Measurements from ENCODE around the gene GEMIN4.
"Not testable (repeated sequence)": the region's sequence is repeated elsewhere in the genome, so short reads cannot be mapped to it uniquely, and the experiment has no call there.

Gene GEMIN4

GRCh38 chr17:781805-782731 lies 30.0 kb upstream of the GEMIN4 start, which contains the start of the genes GLOD4 and MRM3:
Gene GLOD4, minus strand, starts transcription at chr17:782280. Its CDS starts 25 bp downstream, at chr17:782255.
Gene MRM3, plus strand, starts transcription at chr17:782353. Its CDS starts 26 bp downstream, at chr17:782379.
- DNase-seq, result peak in 55 of 56 donors; percentile 55 to 96 (median 85)

DNA sequence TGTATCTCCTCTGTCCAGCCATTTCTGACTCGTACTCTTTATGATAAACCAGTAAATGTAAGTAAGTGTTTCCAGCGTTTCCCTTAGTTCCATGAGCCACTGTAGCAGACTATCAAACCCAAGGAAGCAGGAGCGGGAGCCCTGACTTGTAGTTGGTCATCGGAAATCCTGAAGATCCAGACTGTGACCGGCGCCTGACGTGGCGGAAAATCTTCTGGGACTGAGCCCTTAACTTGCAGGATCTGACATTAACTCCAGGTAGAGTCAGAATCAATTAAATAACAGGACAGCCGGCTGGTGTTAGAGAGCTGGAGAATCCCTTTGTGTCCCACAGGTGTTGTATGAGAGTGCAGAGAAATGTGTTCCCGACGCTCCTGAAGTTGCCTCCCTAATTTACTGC lies 26.0 kb upstream of the GEMIN4 start:
- no peak for DNase-seq

GRCh38 chr17:774313-774584 lies 22.2 kb upstream of the GEMIN4 start:
- no peak for DNase-seq

DNA sequence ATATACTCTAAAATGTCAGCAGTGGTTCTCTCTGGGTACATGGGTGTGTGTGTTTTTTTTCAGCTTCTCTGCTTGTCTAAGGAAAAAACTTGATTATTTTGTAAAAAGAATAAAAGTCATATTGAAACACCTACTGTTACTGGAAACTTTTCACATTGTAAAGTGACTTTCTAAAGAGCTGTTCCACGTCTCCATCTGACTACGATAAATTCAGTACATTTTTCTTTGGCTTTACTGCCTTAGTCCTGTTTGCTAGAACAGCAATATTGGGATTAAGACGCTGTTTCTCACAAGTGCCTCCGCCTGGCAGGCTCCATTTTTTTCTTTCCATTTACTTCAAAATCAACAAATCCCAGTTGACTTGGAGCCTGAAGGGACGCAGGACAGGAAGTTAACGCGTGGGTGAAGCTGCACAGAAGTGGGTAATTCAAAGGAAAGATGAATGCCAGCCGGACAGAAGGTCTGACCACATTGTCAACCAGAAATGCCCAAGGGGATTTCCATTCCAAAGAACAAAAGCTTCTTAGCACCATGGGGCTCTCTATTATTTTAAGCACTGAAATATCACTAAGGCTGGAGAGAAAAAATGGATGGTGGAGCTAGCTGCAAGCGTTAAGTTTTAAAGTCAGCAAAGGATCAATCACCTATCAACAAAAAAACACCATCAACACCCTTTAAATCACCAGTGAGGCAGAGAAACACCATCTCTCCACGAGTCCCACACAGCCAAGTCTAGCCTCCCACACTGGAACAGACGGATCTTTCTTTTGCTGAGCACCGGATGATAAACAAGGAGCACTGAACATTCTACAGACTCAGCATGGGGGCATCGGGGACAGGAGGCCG lies 21.6 kb upstream of the GEMIN4 start:
- DNase-seq, result no peak

DNA sequence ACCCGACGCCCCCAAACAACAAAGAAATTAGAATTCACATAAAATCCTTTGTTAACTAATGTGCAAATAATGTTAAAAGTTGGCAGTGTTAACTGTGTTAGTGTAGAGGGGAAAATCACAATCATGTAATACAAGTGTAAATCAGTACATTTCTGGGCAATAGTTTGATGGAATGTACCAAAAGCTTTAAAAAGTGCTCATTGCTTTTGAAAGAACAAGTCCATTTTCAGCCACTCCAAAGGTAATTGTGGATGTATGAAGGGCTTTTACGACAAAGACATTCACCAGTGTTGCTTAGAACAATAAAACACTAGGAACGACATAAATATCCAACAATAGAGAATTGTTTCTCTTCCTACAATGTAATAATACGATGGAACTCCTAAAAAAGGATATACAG lies 21.0 kb upstream of the GEMIN4 start:
- DNase-seq, result no peak

DNA sequence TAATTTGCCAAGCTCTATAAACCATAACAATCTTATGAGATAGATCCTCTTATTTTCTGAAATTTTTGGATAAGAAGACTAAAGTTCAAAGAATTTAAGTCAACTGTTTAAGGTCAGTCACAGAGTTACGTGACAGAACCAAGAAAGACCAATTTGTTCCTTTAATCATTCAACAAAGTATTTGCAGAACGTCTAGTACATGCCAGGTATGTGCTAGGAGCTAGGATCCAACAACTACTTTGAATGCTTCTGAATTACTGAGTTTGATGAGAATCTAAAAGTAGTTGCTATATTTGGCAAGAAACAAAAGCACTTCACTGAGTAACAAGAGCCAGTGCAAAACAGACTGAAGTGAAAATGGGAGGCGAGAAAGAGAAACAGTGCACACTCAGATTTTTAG lies 15.0 kb upstream of the GEMIN4 start:
- DNase-seq, result no peak

- DNase-seq, result no peak
These were observed 8.3 kb upstream of the GEMIN4 start for GRCh38 chr17:760371-760770.

GRCh38 chr17:759964-760363 lies 7.9 kb upstream of the GEMIN4 start:
- DNase-seq, result no peak

GRCh38 chr17:756010-756567 lies 4.0 kb upstream of the GEMIN4 start:
- not testable (repeated sequence) for DNase-seq

GRCh38 chr17:755319-755961 lies 3.4 kb upstream of the GEMIN4 start:
- not testable (repeated sequence) for DNase-seq

DNA sequence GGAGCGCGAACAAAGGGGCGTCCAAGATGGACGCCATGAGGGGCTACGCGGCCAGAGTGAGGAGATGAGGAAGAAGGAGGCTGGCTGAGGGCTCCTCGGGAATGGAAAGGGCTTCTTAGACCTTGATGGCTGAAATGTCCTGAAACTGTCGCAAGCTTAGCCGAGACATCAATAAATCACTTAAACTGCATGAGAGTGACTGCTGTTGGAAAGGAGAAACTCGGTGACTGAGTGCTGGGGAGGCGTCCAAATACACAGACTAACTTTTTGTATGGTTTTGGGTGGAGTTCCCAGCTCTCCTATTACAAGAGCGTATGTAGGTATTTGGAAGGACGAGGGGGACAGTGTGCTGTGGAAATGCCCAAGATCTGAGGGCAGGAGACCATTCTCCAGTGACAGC lies 1.4 kb upstream of the GEMIN4 start:
- DNase-seq, result no peak

- peak in 22 of 56 donors; percentile 8 to 57 (median 32) for DNase-seq
These were observed 656 bp upstream of the GEMIN4 start for GRCh38 chr17:752620-753219.

- peak in 7 of 56 donors; percentile 8 to 53 (median 39) for DNase-seq
These were observed 629 bp downstream of the GEMIN4 start for GRCh38 chr17:751269-752001.

DNA sequence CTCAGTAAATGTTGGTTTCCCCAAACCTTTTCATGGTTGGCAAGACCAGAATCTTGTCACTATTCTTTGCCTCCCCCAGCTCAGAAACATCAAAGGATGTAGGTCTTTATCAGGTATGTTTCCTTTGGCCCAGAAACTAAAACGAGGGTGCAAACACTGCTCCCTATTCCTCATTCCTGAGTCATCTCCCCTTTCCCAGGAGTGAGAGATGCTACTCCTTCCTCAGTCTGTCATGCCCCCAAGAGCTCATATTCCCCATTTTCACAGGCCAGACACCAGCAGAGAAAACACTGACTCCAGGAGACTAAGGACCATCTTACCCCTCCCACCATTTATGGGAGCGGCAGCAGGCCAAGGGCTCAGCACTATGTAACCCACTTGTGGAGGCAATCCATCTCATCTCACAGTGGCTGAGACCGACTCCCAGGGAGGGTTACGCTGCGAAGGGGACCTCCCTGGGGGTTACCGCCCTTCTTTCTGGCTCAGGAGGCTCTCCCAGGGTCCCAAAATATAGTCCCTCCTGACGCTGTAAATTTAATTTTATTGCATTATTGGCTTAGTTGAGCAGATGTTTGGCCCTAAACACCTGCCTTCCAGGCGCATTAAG lies 1.5 kb downstream of the GEMIN4 start:
- no peak for DNase-seq

- not testable (repeated sequence) for DNase-seq
These were observed 2.7 kb downstream of the GEMIN4 start for GRCh38 chr17:749359-749758.

DNA sequence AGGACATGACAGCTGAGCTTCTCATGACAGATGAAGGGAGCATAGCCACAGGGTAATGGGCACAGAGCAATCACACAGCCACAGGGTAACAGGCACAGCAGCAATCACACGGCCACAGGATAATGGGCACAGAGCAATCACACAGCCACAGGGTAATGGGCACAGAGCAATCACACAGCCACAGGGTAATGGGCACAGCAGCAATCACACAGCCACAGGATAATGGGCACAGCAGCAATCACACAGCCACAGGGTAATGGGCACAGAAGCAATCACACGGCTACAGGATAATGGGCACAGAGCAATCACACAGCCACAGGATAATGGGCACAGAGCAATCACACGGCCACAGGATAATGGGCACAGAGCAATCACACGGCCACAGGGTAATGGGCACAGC lies 3.5 kb downstream of the GEMIN4 start:
- not testable (repeated sequence) for DNase-seq

- DNase-seq, result no peak
These were observed 5.1 kb downstream of the GEMIN4 start for GRCh38 chr17:746783-747629.

DNA sequence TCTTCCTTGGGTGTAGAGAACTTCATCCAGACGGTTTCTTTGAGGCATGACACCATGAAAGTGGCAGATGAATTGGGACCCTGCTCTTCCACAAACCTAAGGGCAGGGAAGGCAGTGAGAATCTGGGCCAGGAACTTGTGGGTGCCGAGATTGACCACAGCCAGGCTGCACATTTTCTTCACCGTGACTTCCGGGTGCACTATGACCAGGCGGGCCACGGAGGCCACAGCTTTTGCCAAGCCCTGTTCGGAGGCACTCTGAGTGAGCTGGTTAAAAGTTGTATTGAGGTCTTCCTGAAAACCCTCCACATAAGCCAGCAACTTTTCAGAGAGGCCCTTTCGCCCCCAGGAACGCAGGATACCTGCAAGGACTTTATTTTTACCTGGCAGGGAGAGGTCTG lies 5.9 kb downstream of the GEMIN4 start:
- no peak for DNase-seq

- no peak for DNase-seq
These were observed 6.7 kb downstream of the GEMIN4 start for GRCh38 chr17:745406-745805.

Data from nucleus accumbens (tissue), 56 donors.